Measurements from ENCODE around the gene IPO4. TPM values are rescaled to one million over a fixed set of nuclear protein-coding genes. Genes with fewer than 3 reads are reported as not detected.

Gene IPO4
- total and polyA plus RNA-seq, 2 of the 8 experiments (the other 6 are each of a cell fraction or from before 2014, with no cell fraction given) = 55.5 to 108 TPM

DNA sequence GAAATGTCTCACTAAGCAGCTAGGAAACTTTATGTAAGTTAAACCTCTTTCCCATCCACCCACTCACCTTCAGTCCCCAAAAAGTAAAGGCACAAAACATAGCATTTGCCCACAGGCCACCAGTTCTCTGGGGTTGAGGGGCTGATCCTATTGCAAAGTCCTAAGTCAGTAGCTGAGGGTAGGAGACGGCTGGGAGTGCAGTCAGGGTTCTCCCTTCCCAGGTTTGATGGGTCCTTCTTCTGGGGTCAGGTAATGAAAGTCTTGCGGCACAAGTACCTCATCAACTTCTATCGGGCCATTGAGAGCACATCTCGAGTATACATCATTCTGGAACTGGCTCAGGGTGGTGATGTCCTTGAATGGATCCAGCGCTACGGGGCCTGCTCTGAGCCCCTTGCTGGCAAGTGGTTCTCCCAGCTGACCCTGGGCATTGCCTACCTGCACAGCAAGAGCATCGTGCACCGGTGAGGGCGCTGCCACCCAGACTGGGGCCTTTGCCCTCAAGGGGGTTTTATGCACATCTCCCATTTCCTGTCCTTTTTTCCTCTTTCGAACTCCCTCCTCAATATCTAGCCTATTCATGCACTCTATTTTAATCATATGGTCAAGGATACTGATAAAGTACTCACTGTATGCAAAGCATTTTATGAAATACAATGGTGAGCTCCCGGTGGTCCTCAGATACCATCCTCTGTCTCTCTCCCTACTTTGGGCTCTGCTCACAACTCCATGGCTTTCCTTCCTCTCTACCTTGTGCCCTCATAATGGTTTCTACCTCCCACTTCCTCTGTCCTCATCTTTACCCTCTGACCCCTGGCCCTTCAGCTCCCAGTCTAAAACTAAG lies 17.9 kb upstream of the IPO4 start (continued):
- TF ChIP-seq, protein P1, sequence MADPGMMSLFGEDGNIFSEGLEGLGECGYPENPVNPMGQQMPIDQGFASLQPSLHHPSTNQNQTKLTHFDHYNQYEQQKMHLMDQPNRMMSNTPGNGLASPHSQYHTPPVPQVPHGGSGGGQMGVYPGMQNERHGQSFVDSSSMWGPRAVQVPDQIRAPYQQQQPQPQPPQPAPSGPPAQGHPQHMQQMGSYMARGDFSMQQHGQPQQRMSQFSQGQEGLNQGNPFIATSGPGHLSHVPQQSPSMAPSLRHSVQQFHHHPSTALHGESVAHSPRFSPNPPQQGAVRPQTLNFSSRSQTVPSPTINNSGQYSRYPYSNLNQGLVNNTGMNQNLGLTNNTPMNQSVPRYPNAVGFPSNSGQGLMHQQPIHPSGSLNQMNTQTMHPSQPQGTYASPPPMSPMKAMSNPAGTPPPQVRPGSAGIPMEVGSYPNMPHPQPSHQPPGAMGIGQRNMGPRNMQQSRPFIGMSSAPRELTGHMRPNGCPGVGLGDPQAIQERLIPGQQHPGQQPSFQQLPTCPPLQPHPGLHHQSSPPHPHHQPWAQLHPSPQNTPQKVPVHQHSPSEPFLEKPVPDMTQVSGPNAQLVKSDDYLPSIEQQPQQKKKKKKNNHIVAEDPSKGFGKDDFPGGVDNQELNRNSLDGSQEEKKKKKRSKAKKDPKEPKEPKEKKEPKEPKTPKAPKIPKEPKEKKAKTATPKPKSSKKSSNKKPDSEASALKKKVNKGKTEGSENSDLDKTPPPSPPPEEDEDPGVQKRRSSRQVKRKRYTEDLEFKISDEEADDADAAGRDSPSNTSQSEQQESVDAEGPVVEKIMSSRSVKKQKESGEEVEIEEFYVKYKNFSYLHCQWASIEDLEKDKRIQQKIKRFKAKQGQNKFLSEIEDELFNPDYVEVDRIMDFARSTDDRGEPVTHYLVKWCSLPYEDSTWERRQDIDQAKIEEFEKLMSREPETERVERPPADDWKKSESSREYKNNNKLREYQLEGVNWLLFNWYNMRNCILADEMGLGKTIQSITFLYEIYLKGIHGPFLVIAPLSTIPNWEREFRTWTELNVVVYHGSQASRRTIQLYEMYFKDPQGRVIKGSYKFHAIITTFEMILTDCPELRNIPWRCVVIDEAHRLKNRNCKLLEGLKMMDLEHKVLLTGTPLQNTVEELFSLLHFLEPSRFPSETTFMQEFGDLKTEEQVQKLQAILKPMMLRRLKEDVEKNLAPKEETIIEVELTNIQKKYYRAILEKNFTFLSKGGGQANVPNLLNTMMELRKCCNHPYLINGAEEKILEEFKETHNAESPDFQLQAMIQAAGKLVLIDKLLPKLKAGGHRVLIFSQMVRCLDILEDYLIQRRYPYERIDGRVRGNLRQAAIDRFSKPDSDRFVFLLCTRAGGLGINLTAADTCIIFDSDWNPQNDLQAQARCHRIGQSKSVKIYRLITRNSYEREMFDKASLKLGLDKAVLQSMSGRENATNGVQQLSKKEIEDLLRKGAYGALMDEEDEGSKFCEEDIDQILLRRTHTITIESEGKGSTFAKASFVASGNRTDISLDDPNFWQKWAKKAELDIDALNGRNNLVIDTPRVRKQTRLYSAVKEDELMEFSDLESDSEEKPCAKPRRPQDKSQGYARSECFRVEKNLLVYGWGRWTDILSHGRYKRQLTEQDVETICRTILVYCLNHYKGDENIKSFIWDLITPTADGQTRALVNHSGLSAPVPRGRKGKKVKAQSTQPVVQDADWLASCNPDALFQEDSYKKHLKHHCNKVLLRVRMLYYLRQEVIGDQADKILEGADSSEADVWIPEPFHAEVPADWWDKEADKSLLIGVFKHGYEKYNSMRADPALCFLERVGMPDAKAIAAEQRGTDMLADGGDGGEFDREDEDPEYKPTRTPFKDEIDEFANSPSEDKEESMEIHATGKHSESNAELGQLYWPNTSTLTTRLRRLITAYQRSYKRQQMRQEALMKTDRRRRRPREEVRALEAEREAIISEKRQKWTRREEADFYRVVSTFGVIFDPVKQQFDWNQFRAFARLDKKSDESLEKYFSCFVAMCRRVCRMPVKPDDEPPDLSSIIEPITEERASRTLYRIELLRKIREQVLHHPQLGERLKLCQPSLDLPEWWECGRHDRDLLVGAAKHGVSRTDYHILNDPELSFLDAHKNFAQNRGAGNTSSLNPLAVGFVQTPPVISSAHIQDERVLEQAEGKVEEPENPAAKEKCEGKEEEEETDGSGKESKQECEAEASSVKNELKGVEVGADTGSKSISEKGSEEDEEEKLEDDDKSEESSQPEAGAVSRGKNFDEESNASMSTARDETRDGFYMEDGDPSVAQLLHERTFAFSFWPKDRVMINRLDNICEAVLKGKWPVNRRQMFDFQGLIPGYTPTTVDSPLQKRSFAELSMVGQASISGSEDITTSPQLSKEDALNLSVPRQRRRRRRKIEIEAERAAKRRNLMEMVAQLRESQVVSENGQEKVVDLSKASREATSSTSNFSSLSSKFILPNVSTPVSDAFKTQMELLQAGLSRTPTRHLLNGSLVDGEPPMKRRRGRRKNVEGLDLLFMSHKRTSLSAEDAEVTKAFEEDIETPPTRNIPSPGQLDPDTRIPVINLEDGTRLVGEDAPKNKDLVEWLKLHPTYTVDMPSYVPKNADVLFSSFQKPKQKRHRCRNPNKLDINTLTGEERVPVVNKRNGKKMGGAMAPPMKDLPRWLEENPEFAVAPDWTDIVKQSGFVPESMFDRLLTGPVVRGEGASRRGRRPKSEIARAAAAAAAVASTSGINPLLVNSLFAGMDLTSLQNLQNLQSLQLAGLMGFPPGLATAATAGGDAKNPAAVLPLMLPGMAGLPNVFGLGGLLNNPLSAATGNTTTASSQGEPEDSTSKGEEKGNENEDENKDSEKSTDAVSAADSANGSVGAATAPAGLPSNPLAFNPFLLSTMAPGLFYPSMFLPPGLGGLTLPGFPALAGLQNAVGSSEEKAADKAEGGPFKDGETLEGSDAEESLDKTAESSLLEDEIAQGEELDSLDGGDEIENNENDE (IDR thresholded peaks at IDR 0.05; ENCODE audit: insufficient replicate concordance, low read length) = no peak
- TF ChIP-seq SIX5 (IDR thresholded peaks at IDR 0.05; ENCODE audit: low read depth, low read length) = no peak
- no peak for TF ChIP-seq NANOG (IDR thresholded peaks at IDR 0.05; ENCODE audit: insufficient read depth, low read depth, low read length, poor library complexity, severe bottlenecking)
- TF ChIP-seq, protein P2, sequence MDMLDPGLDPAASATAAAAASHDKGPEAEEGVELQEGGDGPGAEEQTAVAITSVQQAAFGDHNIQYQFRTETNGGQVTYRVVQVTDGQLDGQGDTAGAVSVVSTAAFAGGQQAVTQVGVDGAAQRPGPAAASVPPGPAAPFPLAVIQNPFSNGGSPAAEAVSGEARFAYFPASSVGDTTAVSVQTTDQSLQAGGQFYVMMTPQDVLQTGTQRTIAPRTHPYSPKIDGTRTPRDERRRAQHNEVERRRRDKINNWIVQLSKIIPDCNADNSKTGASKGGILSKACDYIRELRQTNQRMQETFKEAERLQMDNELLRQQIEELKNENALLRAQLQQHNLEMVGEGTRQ (IDR thresholded peaks at IDR 0.05; ENCODE audit: low read length) = no peak
- TF ChIP-seq KDM5A (IDR thresholded peaks at IDR 0.05; ENCODE audit: low read length) = no peak

Measured in H1 (cell line).